ENCODE data around the gene PPP1R13B. TPM values are rescaled to one million over a fixed set of nuclear protein-coding genes. Genes with fewer than 3 reads are reported as not detected.

PPP1R13B gene
- total RNA-seq, 1 donor from 2014 or later, result 9.6 TPM

DNA sequence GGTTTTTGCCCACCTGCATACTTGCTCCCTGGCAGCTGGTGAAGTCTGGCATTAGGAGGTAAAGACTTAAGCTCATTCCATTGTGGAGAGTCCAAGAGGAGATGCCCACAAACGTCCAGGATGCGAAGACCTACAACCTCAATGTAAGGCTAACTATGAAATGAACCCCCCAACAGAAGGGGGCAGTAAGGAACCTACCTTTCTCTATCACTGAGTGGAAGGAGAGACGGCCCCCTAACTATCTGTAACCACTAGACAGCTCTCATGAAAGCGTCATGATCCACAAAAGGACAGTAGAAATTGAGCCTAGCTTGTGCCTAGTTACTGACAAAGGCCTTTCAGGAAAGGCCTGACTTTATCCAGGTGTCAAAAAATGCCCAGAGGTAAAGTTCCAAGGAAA lies 76.5 kb downstream of the PPP1R13B start:
- DNase-seq (ENCODE audit: low spot score), result no peak
- peaks cover 7% of the 10 kb centered on the region for H3K9me3 Mint-ChIP-seq
- H3K27me3 Mint-ChIP-seq (ENCODE audit: insufficient read depth), result no peaks in the 10 kb centered on the region
- H3K4me3 Mint-ChIP-seq, result no peak overlapping the region
- intact Hi-C loops (cut with micrococcal nuclease), result no loop called here
- no peaks in the 10 kb centered on the region for H3K4me1 Mint-ChIP-seq (ENCODE audit: low read depth)
- peaks cover 2% of the 10 kb centered on the region for H3K36me3 Mint-ChIP-seq (ENCODE audit: low read depth)
- no peak overlapping the region for H3K27ac Mint-ChIP-seq

DNA sequence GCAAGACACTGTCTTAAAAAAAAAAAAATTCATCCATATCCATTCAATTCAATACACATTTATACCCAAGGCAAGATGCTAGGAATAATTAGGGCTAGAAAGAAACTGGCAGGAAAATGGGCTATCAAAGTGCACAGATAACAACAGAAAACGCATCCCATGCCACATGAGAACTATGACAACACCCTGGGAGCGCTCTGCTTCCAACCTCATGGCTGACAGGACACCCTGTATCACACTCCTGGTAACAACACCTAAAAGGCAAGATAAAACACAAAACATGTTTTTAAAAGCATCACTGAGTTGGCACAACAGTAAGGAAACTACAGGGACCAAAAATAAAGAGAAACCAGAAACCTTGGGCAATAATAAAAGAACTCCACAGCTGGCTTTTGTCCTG lies 76.9 kb downstream of the PPP1R13B start:
- no peak for DNase-seq (ENCODE audit: low spot score)
- H3K27ac Mint-ChIP-seq, result no peak overlapping the region
- no peaks in the 10 kb centered on the region for H3K27me3 Mint-ChIP-seq (ENCODE audit: insufficient read depth)
- no peak overlapping the region for H3K4me3 Mint-ChIP-seq
- no peaks in the 10 kb centered on the region for H3K4me1 Mint-ChIP-seq (ENCODE audit: low read depth)
- peaks cover 2% of the 10 kb centered on the region for H3K36me3 Mint-ChIP-seq (ENCODE audit: low read depth)
- H3K9me3 Mint-ChIP-seq, result peaks cover 7% of the 10 kb centered on the region
- intact Hi-C loops (cut with micrococcal nuclease), result no loop called here

DNA sequence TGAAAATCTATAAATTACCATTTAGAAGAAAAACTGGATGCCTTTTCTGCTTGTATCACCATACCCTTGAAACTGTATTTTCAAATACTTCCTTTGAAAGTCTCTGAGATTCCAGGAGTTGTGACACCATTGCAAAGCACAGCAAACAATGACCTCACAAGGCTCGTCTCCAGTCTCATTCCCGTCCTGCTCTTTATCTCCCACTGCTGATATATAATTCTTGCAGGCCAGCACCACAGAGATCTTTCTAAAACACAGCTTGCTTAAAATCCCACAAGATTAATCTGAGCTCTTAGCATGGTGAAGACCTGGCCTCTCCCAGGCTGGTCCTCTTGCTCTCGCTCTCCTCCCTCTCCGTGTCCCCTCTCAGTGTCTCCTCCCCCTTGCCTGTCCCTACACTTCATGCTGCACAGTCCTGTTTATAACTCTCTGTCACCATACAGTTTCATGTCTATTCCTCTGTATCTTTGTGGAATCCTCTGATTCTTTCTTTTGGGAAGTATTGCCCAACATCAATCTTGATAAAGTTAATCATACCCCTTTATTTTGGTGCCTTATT lies 80.0 kb downstream of the PPP1R13B start:
- no peak overlapping the region for H3K4me3 Mint-ChIP-seq
- no peaks in the 10 kb centered on the region for H3K4me1 Mint-ChIP-seq (ENCODE audit: low read depth)
- H3K27me3 Mint-ChIP-seq (ENCODE audit: insufficient read depth), result no peaks in the 10 kb centered on the region
- peaks cover 6% of the 10 kb centered on the region for H3K9me3 Mint-ChIP-seq
- H3K27ac Mint-ChIP-seq, result no peak overlapping the region
- intact Hi-C loops (cut with micrococcal nuclease), result no loop called here
- no peak for DNase-seq (ENCODE audit: low spot score)
- peaks cover 2% of the 10 kb centered on the region for H3K36me3 Mint-ChIP-seq (ENCODE audit: low read depth)

DNA sequence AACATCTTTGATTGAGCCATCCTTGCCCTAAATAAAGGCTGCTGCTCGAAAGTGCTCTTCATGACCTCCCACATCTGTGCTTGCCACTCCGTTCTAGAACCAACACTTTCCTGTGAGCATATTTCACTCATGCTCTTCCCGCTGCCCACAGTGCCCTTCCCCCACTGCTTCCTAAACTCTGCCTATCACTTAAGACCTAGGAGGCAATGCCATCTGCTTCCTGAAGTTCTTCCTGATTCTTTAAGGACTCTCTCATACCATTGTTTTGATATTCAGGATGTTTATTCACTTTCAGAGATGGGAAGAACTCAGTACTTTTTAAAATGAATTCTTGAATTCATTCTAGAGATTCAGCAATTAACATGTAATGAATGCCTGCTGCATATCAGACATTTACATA lies 81.8 kb downstream of the PPP1R13B start:
- Mint-ChIP-seq H3K36me3 (ENCODE audit: low read depth) (no peaks in the 10 kb centered on the region), H3K9me3 (no peaks in the 10 kb centered on the region), H3K27me3 (ENCODE audit: insufficient read depth) (no peaks in the 10 kb centered on the region), H3K4me3 (no peak overlapping the region), H3K27ac (no peak overlapping the region), H3K4me1 (ENCODE audit: low read depth) (no peaks in the 10 kb centered on the region)
- intact Hi-C loops (cut with micrococcal nuclease), result no loop called here
- no peak for DNase-seq (ENCODE audit: low spot score)

DNA sequence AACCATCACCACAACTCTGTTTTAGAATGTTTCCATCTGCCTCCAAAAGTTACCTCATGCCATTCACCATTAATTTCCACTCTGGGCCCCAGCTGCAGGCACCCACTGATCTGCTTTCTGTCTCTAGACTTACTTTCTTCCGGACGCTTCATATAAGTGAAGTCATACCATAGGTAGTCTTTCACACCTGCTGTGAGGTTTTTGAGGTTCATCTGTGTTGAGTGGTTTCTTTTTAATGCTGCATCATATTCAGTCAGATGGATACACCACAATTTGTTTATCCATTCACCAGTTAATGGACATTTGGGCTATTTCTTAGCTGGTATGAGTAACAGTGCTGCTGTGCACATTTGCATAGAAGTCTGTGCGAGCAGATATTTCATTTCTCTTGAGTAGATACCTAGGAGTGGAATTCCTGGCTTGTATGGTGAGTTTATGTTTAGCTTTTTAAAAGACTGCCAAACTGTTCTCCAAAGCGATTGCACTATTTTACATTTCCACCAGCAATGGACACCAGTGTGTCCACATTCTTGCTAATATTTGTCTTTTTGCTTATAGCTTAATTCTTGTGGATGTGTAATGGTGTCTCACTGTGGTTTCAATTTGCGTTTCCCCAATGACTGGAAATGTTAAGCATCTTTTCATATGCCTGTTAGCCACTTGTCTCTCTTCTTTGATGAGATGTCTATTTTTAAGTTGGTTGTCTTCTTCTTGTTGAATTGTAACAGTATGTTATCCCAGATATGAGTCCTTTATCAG lies 83.5 kb downstream of the PPP1R13B start:
- no peaks in the 10 kb centered on the region for H3K4me1 Mint-ChIP-seq (ENCODE audit: low read depth)
- intact Hi-C loops (cut with micrococcal nuclease), result no loop called here
- H3K27ac Mint-ChIP-seq, result peak overlapping the region; percentile 1
- no peak for DNase-seq (ENCODE audit: low spot score)
- no peak overlapping the region for H3K4me3 Mint-ChIP-seq
- no peaks in the 10 kb centered on the region for H3K9me3 Mint-ChIP-seq
- no peaks in the 10 kb centered on the region for H3K36me3 Mint-ChIP-seq (ENCODE audit: low read depth)
- no peaks in the 10 kb centered on the region for H3K27me3 Mint-ChIP-seq (ENCODE audit: insufficient read depth)

DNA sequence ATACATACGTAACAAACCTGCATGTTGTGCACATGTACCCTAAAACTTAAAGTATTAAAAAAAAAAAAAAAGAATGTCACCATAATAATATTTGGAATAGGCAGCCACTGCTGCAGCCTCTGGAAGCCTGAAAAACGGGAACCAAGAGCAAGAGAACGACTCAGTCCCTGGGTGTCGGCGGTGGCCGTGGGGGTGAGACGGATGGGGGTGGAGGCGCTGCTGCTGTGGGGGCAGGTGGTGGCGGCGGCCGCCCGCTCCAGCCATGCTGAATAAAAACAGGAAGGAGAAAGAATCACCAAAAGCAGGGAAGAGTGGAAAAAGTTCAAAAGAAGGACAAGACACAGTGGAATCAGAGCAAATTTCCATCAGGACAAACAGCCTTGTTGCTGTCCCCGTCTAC lies 84.8 kb downstream of the PPP1R13B start:
- no peak overlapping the region for H3K27ac Mint-ChIP-seq
- no peaks in the 10 kb centered on the region for H3K9me3 Mint-ChIP-seq
- no peaks in the 10 kb centered on the region for H3K27me3 Mint-ChIP-seq (ENCODE audit: insufficient read depth)
- H3K36me3 Mint-ChIP-seq (ENCODE audit: low read depth), result no peaks in the 10 kb centered on the region
- intact Hi-C loops (cut with micrococcal nuclease), result no loop called here
- H3K4me3 Mint-ChIP-seq, result no peak overlapping the region
- no peak for DNase-seq (ENCODE audit: low spot score)
- H3K4me1 Mint-ChIP-seq (ENCODE audit: low read depth), result no peaks in the 10 kb centered on the region

DNA sequence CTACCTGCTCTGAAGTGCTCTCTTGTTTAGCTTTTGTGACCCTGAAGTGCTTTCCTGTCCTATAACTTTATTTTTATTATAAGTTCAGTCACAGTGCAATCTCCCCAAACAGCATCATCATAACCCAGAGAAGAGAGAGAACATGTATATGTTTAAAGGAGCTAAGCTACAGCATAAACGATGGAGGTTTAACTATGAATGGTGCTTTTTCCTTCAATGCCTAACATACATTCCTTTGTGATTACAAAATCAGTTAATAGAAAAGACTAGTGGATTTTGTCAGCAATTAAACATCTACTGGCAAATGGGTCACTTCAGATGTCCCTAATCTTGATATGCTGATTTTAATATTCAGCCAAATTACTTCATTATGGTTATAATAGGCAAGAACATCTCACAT lies 85.3 kb downstream of the PPP1R13B start:
- Mint-ChIP-seq H3K9me3 (no peaks in the 10 kb centered on the region), H3K36me3 (ENCODE audit: low read depth) (no peaks in the 10 kb centered on the region), H3K27ac (no peak overlapping the region), H3K4me1 (ENCODE audit: low read depth) (no peaks in the 10 kb centered on the region), H3K27me3 (ENCODE audit: insufficient read depth) (no peaks in the 10 kb centered on the region), H3K4me3 (no peak overlapping the region)
- DNase-seq (ENCODE audit: low spot score), result no peak
- intact Hi-C loops (cut with micrococcal nuclease), result no loop called here

DNA sequence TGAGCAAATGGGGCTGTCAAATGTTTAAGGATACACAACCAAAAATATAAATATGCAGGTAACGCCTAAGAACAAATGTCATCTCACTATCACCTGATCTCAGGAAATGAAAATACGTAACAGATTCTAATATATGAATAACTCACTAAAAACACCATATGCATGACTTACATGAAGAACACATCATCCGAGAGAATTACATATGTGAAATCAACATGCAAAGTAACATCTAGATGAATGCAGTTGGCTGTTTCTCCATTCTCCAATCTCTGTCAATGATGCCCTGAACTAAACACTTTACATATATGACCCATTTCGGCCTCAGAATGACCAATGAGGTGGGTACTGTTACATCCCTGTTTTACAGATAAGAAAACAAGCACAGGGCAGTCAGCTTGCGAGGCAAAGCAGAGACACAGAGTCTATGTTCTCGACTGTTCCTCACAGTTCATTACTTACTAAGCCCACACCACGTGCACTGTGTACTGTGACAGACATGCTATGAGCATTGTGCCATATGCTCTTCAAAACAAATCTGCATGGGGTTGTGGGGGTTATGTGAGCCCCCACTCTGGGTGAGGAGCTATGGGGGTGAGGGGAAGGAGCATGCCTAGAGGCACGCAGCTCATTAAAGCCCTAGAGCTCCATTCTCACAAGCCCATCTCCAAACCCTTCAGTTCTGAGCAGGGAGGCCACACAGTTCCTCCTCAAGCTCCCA lies 89.2 kb downstream of the PPP1R13B start:
- Mint-ChIP-seq H3K27me3 (ENCODE audit: insufficient read depth) (no peaks in the 10 kb centered on the region), H3K9me3 (no peaks in the 10 kb centered on the region), H3K27ac (no peak overlapping the region), H3K4me1 (ENCODE audit: low read depth) (no peaks in the 10 kb centered on the region), H3K36me3 (ENCODE audit: low read depth) (no peaks in the 10 kb centered on the region), H3K4me3 (no peak overlapping the region)
- DNase-seq (ENCODE audit: low spot score), result no peak
- intact Hi-C loops (cut with micrococcal nuclease), result no loop called here

DNA sequence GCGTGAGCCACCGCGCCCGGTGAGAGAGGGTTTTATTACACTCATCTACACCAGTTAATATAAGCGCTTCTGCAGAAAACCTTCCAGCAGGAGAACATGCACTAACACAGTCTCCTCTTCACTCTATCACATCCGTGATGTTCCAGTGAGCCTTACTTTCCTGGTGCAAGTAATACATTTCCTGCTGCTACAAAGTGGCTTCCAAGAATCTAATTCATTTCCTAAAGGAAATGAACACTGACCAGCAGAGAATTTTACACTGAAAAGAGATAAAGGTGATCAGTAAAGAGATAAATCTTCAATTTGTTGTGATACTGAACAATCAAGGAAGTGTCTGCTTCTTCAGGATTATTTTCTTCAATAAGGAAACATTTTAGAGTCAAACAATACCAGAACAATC lies 92.3 kb downstream of the PPP1R13B start:
- DNase-seq (ENCODE audit: low spot score), result no peak
- Mint-ChIP-seq H3K27me3 (ENCODE audit: insufficient read depth) (no peaks in the 10 kb centered on the region), H3K27ac (no peak overlapping the region), H3K4me3 (no peak overlapping the region), H3K9me3 (no peaks in the 10 kb centered on the region), H3K36me3 (ENCODE audit: low read depth) (no peaks in the 10 kb centered on the region), H3K4me1 (ENCODE audit: low read depth) (no peaks in the 10 kb centered on the region)
- intact Hi-C loops (cut with micrococcal nuclease), result no loop called here

DNA sequence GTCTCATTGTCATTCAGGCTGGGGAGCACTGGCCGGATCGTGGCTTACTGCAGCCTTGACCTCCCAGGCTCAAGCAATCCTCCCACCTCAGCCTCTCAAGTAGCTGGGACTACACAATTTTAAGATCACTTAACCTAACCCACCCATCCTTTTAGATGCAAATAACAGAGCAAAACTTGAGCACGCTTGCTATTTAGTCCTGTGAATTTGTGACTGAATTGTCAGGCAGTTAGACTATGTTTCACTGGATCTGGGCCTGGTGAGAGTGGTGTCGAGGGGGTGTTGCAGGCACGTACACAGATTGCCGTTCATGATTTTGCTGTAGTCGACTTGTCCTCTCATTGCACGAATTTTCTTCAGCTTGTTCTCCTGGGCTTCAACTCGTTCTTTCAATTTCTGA lies 93.6 kb downstream of the PPP1R13B start:
- intact Hi-C loops (cut with micrococcal nuclease), result no loop called here
- H3K27me3 Mint-ChIP-seq (ENCODE audit: insufficient read depth), result no peaks in the 10 kb centered on the region
- H3K4me3 Mint-ChIP-seq, result no peak overlapping the region
- no peak for DNase-seq (ENCODE audit: low spot score)
- peaks cover 3% of the 10 kb centered on the region for H3K36me3 Mint-ChIP-seq (ENCODE audit: low read depth)
- H3K4me1 Mint-ChIP-seq (ENCODE audit: low read depth), result no peaks in the 10 kb centered on the region
- H3K9me3 Mint-ChIP-seq, result no peaks in the 10 kb centered on the region
- no peak overlapping the region for H3K27ac Mint-ChIP-seq

DNA sequence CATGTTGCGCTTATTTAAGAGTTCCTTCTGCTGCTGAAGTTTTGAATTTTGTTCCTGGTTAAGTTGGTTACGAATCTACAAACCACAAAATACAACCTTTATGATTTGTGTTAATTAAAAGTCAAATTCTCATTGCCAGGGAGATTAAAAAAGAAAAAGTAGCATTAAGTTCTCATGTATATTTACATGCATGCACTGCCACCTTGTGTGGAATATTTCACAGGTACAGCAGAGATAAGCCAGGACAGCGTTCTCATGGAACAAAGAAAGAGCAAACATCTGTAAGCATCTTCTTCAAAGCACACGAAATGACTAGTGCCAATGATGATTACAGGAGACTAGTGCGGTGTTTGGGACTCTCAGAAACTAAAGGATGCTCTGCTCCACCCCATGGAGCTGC lies 97.5 kb downstream of the PPP1R13B start:
- no peak for DNase-seq (ENCODE audit: low spot score)
- peaks cover 6% of the 10 kb centered on the region for H3K4me1 Mint-ChIP-seq (ENCODE audit: low read depth)
- intact Hi-C loops (cut with micrococcal nuclease), result no loop called here
- no peaks in the 10 kb centered on the region for H3K9me3 Mint-ChIP-seq
- peaks cover 3% of the 10 kb centered on the region for H3K36me3 Mint-ChIP-seq (ENCODE audit: low read depth)
- H3K4me3 Mint-ChIP-seq, result no peak overlapping the region
- H3K27ac Mint-ChIP-seq, result no peak overlapping the region
- H3K27me3 Mint-ChIP-seq (ENCODE audit: insufficient read depth), result no peaks in the 10 kb centered on the region

DNA sequence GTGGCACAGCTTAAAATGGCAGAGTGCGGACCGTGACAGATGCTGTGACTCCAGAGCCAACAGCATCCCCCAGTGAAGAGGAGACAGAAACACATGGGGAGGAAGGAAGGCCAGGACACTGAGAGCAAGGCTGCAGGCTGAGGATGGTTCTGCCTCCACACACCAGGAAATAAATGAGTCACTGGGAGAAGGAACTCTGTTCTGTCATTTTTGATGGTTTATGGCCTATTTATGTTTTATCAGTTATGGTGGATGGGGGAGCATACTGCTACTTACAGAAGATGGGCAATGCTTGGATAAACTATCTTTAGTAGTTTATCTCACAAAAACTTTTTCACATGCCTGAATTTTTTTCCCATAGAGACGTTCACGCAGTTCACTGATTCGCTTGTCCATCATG lies 97.9 kb downstream of the PPP1R13B start:
- no peaks in the 10 kb centered on the region for H3K9me3 Mint-ChIP-seq
- H3K27me3 Mint-ChIP-seq (ENCODE audit: insufficient read depth), result no peaks in the 10 kb centered on the region
- H3K4me1 Mint-ChIP-seq (ENCODE audit: low read depth), result peaks cover 6% of the 10 kb centered on the region
- intact Hi-C loops (cut with micrococcal nuclease), result no loop called here
- DNase-seq (ENCODE audit: low spot score), result no peak
- H3K36me3 Mint-ChIP-seq (ENCODE audit: low read depth), result peaks cover 3% of the 10 kb centered on the region
- H3K27ac Mint-ChIP-seq, result no peak overlapping the region
- H3K4me3 Mint-ChIP-seq, result no peak overlapping the region

DNA sequence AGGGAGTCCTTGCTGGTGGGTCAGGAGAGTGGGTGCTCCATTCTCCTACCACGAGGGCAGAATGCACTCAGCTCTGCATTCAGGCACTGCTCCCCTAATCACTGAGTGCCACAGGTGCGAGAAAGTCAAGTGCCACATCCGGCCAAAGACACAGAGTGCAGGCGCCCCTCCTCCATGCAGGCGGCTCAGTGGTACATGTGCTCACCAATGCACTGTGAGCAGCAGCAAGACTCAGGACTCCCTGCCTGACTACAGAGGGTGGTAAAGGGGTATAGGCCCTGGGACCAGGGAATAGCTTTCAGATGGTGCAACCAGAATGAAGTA lies 98.9 kb downstream of the PPP1R13B start:
- intact Hi-C loops (cut with micrococcal nuclease), result no loop called here
- Mint-ChIP-seq H3K4me3 (no peak overlapping the region), H3K27me3 (ENCODE audit: insufficient read depth) (peaks cover 2% of the 10 kb centered on the region), H3K4me1 (ENCODE audit: low read depth) (peaks cover 6% of the 10 kb centered on the region), H3K36me3 (ENCODE audit: low read depth) (peaks cover 3% of the 10 kb centered on the region), H3K9me3 (no peaks in the 10 kb centered on the region), H3K27ac (peak overlapping the region; percentile 55)
- peak; percentile 24 for DNase-seq (ENCODE audit: low spot score)

Measured in activated T-helper 1 cell treated with anti-CD3 and anti-CD28 coated beads, Interleukin-12 subunit alpha, Interleukin-12 subunit beta, Interleukin-2, Interleukin-4 antibody, amounts not matched to agents 30 ng/mL and 10 ng/mL and 1 ng/mL, durations not matched to agents 14 hours and 24 hours and 36 hours (primary cell).